Kidney capillary endothelial cell (primary cell): ENCODE results near the gene RCSD1.

Source experiments
- DNase-seq: peaks from one replicate; pipeline ENCODE4 v3.0.0-alpha.2; 2018; ENCODE audit warnings: low spot score

Gene RCSD1

GRCh38 chr1:167693425-167694045 is 63.5 kb downstream of the RCSD1 start:
- DNase-seq: no peak

GRCh38 chr1:167694691-167695090 is 64.7 kb downstream of the RCSD1 start:
- DNase-seq: no peak

GRCh38 chr1:167695147-167695546 is 65.1 kb downstream of the RCSD1 start:
- no peak for DNase-seq

DNA sequence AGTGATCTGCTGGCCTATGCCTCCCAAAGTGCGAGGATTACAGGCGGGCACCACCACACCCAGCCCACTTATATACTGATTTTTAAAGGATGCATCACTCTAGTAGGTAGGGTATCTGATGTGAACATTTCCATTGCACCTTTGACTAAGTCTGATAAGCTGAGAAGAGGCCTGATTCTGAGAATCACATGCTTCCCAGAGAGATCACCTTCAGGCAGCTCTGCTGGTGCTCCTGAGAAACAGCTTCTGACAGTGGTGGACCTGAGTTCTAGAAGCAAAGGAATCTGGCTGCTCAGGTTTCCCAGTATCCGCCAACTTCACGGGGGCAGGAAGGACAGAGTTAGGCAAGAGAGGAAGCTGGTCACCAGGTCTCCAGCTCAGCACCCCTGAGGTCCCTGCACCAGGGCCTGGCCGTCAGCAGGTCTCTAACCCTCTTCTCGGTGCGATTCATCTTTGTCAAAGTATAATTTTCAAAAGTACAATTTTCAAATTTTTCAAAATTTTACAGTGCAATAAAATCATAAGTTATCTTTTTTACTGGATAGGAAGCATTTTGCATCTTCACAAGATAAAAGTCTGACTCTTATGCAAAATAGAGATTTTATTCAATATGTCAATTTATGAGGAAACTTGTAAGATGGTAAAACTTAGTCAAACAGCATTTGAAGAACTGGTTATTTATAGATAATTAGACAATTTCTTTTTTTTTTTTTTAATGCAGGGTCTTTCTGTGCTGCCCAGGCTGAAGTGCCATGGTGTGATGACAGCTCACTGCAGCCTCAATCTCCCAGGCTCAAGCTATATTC is 65.9 kb downstream of the RCSD1 start:
- no peak for DNase-seq

GRCh38 chr1:167697667-167698141 is 67.7 kb downstream of the RCSD1 start:
- DNase-seq: no peak

- DNase-seq: no peak
Observed at GRCh38 chr1:167698313-167698712, 68.3 kb downstream of the RCSD1 start.

GRCh38 chr1:167701510-167701909 is 71.5 kb downstream of the RCSD1 start:
- DNase-seq: no peak

GRCh38 chr1:167703557-167703956 is 73.5 kb downstream of the RCSD1 start:
- no peak for DNase-seq

DNA sequence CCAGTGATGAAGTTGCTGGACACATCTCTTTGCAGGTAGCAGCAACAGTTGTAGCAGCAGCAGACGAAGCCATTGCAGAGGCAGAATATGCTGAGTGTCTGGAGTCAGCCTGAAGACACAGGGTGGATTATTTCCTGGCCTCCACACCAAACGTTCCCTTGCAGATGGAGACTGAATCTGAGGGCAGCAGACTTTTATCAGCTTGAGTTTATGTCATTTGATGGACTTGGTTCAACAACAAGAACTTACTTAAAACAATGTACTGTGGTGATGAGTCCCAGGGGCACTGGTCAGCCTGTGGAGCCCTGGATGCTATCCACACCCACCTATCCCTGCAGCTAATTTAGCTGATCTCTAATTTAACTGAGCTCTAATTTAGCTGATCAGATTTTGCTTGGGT is 74.7 kb downstream of the RCSD1 start:
- no peak for DNase-seq

GRCh38 chr1:167705250-167705649 is 75.2 kb downstream of the RCSD1 start:
- DNase-seq: no peak

- no peak for DNase-seq
Observed at GRCh38 chr1:167706363-167706762, 76.3 kb downstream of the RCSD1 start.

DNA sequence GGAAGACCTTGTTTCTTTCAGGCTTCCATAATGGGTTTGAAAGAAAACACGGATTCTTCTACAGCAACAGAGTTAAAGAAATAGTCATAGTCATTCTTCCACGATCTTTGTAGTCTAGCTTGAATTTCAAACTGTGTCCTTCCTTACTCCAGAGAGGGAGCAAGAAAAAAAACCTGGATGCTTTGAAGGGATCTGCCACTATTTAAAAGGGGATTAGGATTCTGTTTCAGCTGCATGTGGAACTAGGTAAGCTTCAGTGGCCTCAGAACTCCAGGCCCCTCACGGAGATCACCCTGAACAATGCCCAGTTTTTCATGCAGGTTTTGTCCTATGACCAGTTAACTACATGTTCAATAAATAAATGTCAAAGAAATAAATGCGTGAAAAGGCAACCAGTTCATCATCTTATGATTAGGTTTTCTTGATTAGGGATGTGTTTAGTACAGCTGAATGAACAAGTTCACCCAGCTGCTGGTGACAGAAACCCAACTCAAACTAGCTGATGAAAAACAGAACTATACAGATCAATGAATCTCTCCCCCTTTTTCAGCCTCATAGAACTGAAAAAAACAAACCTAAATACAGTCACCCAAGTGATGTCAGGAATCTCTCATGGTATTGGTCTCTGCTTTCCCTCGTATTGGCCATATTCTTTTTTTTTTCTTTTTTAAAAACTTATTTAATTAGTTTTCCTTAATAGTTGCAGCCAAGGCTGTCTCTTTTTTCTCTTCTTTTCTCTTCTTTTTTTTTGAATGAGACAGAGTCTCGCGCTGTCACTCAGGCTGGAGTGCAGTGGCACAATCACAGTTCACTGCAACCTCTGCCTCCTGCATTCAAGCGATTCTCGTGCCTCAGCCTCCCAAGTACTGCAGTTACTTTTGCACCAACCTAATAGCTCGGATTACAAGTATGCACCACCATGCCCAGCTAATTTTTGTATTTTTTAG is 77.2 kb downstream of the RCSD1 start:
- DNase-seq: no peak

DNA sequence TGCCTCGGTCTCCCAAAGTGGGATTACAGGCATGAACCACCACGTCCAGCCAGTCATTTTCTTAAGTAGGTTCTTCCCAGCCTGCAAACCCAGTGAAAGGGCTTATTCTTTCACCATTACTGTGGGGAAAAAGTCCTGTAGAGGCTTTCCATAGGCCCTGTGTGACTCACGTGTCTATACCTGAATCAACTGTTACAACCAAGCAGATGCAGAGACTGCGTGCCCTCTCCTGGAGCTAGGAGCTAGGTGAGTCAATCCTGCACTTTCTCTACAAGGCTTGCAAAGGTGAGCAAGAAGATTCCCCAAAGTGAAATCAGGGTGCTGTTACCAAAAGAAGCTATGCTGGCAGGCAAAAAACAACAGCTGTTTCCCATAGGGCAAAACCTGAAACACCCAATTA is 77.9 kb downstream of the RCSD1 start:
- no peak for DNase-seq

- DNase-seq: peak; percentile 57
Observed at GRCh38 chr1:167708940-167709389, 78.9 kb downstream of the RCSD1 start.

- DNase-seq: no peak
Observed at GRCh38 chr1:167710836-167711235, 80.8 kb downstream of the RCSD1 start.

- no peak for DNase-seq
Observed at GRCh38 chr1:167711797-167712196, 81.8 kb downstream of the RCSD1 start.

GRCh38 chr1:167713330-167714081 is 83.5 kb downstream of the RCSD1 start:
- DNase-seq: no peak

GRCh38 chr1:167714098-167714438 is 84.0 kb downstream of the RCSD1 start:
- DNase-seq: peak; percentile 21

- DNase-seq: peak; percentile 78
Observed at GRCh38 chr1:167714439-167715156, 84.6 kb downstream of the RCSD1 start.

GRCh38 chr1:167715157-167715999 is 85.3 kb downstream of the RCSD1 start:
- DNase-seq: peak; percentile 88
